Measurements from ENCODE around the gene JMY. TPM values are rescaled to one million over a fixed set of nuclear protein-coding genes. Genes with fewer than 3 reads are reported as not detected.
A peak's percentile ranks its signal among the peaks of the same experiment; 100 is the strongest.

Gene JMY
- total and polyA plus RNA-seq, 2 experiments from 2014 or later, result 2.0 to 11.7 TPM

DNA sequence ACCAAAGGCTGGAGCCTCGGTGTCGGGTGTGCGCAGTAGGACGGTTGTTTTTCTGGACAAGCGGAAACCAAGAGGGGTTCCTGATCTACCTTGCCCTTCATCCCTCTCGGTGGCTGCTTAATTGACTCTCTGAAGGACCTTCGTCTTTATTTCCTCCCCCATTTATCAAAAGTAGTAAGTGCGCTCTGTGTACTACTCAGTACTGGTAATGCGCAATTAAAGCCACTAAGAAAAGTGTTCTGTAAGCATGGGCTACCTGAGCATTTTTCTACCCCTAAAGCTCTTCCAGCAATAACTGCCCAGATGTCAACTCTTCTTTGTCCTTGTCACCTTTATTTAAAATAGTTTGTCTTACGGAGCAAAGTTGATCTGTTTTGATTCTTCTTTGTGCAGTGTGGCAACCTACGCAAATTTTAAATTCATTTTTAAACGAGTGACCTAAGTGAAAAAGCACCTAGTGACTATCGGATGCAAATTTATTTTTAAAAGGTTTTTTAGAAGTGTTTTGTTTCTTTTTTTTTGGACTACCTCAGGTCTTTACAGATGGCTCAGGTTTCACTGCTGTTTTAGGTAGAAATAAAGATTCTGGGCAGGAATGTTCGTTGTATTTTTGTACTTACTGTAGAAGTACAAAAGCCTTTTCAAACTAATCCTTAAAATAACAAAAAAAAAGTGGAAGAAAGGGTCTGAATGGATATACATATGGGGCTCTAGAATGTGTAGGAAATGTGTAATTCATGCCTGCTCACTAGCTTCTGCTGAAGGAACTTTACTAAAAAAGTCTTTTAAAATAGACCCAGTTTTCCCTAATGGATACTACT, 2.0 kb downstream of the JMY start:
- no peak for DNase-seq (ENCODE audit: low spot score)
- H3K9me3 ChIP-seq (ENCODE audit: low read depth), result no peaks in the 10 kb centered on the region
- 7% methylated on average over 14 of the region's 14 CpGs for WGBS (ENCODE audit: low lambda C conversion rate, missing lambda C conversion rate)
- H3K4me2 ChIP-seq, result peak overlapping the region; percentile 97
- no peak for TF ChIP-seq CTCF (IDR thresholded peaks at IDR 0.05; ENCODE audit: poor library complexity)
- no peak for TF ChIP-seq EZH2 (IDR thresholded peaks at IDR 0.05; ENCODE audit: borderline replicate concordance)
- TF ChIP-seq EZH2phosphoT487 (IDR thresholded peaks at IDR 0.05; ENCODE audit: low read depth, severe bottlenecking, unreplicated experiment), result no peak
- no peaks in the 10 kb centered on the region for H3K27me3 ChIP-seq
- H3K79me2 ChIP-seq, result peaks cover 60% of the 10 kb centered on the region
- H2AFZ ChIP-seq, result peak overlapping the region; percentile 94
- no peaks in the 10 kb centered on the region for H3K9me2 ChIP-seq (replicated peaks; ENCODE audit: insufficient read depth)
- H3K27ac ChIP-seq, result peak overlapping the region; percentile 87
- no peaks in the 10 kb centered on the region for H3K36me3 ChIP-seq (replicated peaks; ENCODE audit: insufficient read depth, low read depth)
- peak overlapping the region; percentile 95 for H3K4me3 ChIP-seq
- H4K20me1 ChIP-seq (ENCODE audit: insufficient read depth, poor library complexity, severe bottlenecking), result peaks cover 45% of the 10 kb centered on the region
- peaks cover 6% of the 10 kb centered on the region for H3K4me1 ChIP-seq (ENCODE audit: insufficient read depth)

DNA sequence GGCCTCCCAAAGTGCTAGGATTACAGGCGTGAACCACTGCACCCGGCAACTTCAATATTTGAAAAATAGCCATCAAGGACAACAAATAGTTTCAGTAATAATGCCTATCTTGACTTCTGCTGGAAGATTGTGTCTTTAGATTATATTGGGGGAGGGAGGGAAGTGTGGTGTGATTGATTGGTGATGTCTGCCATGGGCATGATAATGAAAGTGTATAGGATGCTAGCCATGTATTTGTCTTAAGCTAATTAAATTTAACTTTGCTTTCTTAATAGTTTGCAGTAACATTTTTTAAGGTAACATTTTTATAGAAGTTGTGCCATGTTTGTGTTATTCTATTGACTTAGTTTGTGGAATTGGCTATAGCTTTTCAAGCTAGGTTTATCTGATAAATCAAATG, 4.6 kb downstream of the JMY start:
- DNase-seq (ENCODE audit: low spot score), result no peak
- Histone ChIP-seq H2AFZ (no peak overlapping the region), H3K9me2 (replicated peaks; ENCODE audit: insufficient read depth) (no peaks in the 10 kb centered on the region), H3K27ac (no peak overlapping the region), H3K9me3 (ENCODE audit: low read depth) (no peaks in the 10 kb centered on the region), H3K4me1 (ENCODE audit: insufficient read depth) (peaks cover 6% of the 10 kb centered on the region), H3K79me2 (peaks cover 87% of the 10 kb centered on the region), H3K27me3 (no peaks in the 10 kb centered on the region), H4K20me1 (ENCODE audit: insufficient read depth, poor library complexity, severe bottlenecking) (peaks cover 55% of the 10 kb centered on the region), H3K4me2 (peak overlapping the region; percentile 22), H3K4me3 (no peak overlapping the region), H3K36me3 (replicated peaks; ENCODE audit: insufficient read depth, low read depth) (no peaks in the 10 kb centered on the region)
- no peak for TF ChIP-seq EZH2 (IDR thresholded peaks at IDR 0.05; ENCODE audit: borderline replicate concordance)
- no peak for TF ChIP-seq EZH2phosphoT487 (IDR thresholded peaks at IDR 0.05; ENCODE audit: low read depth, severe bottlenecking, unreplicated experiment)
- TF ChIP-seq CTCF (IDR thresholded peaks at IDR 0.05; ENCODE audit: poor library complexity), result no peak
- 86% methylated on average over 2 of the region's 2 CpGs for WGBS (ENCODE audit: low lambda C conversion rate, missing lambda C conversion rate)

GRCh38 chr5:79241535-79241979, 5.6 kb downstream of the JMY start:
- no peak for DNase-seq (ENCODE audit: low spot score)
- peaks cover 97% of the 10 kb centered on the region for H3K79me2 ChIP-seq
- no peak overlapping the region for H2AFZ ChIP-seq
- H3K9me2 ChIP-seq (replicated peaks; ENCODE audit: insufficient read depth), result no peaks in the 10 kb centered on the region
- H3K27ac ChIP-seq, result no peak overlapping the region
- TF ChIP-seq EZH2 (IDR thresholded peaks at IDR 0.05; ENCODE audit: borderline replicate concordance), result no peak
- TF ChIP-seq EZH2phosphoT487 (IDR thresholded peaks at IDR 0.05; ENCODE audit: low read depth, severe bottlenecking, unreplicated experiment), result no peak
- no peak for TF ChIP-seq CTCF (IDR thresholded peaks at IDR 0.05; ENCODE audit: poor library complexity)
- WGBS (ENCODE audit: low lambda C conversion rate, missing lambda C conversion rate), result 45% methylated on average over 4 of the region's 4 CpGs
- no peak overlapping the region for H3K4me3 ChIP-seq
- H3K4me2 ChIP-seq, result peak overlapping the region; percentile 22
- no peaks in the 10 kb centered on the region for H3K27me3 ChIP-seq
- H3K4me1 ChIP-seq (ENCODE audit: insufficient read depth), result peaks cover 6% of the 10 kb centered on the region
- H3K36me3 ChIP-seq (replicated peaks; ENCODE audit: insufficient read depth, low read depth), result no peaks in the 10 kb centered on the region
- no peaks in the 10 kb centered on the region for H3K9me3 ChIP-seq (ENCODE audit: low read depth)
- H4K20me1 ChIP-seq (ENCODE audit: insufficient read depth, poor library complexity, severe bottlenecking), result peaks cover 63% of the 10 kb centered on the region
